Kidney epithelial cell (primary cell): Measurements from ENCODE around the gene CBLN3. TPM values are rescaled to one million over a fixed set of nuclear protein-coding genes. Genes with fewer than 3 reads are reported as not detected.

Source experiments
- DNase-seq: peaks from one replicate; pipeline ENCODE4 v3.0.0-alpha.2; 2010; ENCODE audit warnings: low read depth
- H3K27me3 ChIP-seq: 2 replicates; pipeline ENCODE4 v1.6.0; 2011; ENCODE audit warnings: low read length; ENCODE audit not compliant: control insufficient read depth, insufficient read depth
- H3K36me3 ChIP-seq: 2 replicates; pipeline ENCODE4 v1.5.1; 2011; ENCODE audit warnings: low read length; ENCODE audit not compliant: control insufficient read depth, insufficient read depth
- H3K4me3 ChIP-seq: 2 replicates; pipeline ENCODE4 v1.5.1; 2011; ENCODE audit warnings: low read depth, mild to moderate bottlenecking, control low read depth, low read length
- CTCF ChIP-seq: IDR thresholded peaks from 2 replicates; pipeline ENCODE4 v1.5.1; 2011; ENCODE audit warnings: mild to moderate bottlenecking, moderate library complexity, low read length, control low read depth, inconsistent platforms; ENCODE audit not compliant: insufficient read depth, poor library complexity, severe bottlenecking
- total RNA-seq: library from RNA; depleted of rRNA; stranded (reverse); fragments of >200 nt; gene quantifications from 2 replicates; pipeline ENCODE4 v1.2.3, GENCODE V29; 2015

The CBLN3 gene
- total RNA-seq, 1 donor from 2014 or later = 0.88 TPM

DNA sequence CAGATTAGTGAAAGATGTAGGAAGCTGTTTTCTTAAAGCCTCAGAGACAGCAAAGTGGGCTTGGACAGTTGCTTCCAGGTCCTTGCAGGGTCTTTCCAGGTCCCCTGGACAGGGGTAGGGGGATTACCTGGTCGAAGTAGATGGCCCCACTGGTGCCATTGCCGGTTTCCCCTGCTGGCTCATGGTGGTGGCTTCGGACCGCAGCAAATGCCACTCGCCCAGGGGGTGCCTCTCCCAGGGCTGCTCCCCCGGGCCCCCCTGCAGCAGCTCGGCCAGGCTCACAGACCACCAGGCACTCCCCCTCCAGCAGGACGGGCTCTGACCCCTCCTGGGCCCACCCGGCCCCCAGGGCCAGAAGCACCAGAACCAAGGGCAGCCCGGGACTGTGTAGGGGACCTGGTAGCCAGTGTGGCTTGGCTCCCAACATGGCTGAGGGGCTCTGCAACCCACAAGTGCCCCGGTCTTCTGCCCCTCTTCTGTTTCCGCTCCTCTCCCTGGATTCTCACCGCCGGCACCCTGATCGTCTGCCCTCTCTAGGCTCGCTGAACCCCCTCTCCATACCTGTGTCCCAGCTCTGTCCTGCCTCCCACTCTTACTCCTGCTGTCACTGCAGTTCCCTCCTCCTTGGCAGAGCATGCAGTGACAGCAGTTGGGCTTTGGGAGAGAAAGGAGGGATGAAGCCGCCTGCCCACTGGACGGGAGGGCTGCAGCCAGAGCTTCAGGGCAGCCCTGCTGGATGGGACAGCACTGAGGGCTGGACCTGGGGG lies 657 bp downstream of the CBLN3 start:
- peak overlapping the region; percentile 68 for H3K4me3 ChIP-seq
- TF ChIP-seq CTCF = no peak
- no peaks in the 10 kb centered on the region for H3K27me3 ChIP-seq
- peaks cover 2% of the 10 kb centered on the region for H3K36me3 ChIP-seq
- DNase-seq = no peak

DNA sequence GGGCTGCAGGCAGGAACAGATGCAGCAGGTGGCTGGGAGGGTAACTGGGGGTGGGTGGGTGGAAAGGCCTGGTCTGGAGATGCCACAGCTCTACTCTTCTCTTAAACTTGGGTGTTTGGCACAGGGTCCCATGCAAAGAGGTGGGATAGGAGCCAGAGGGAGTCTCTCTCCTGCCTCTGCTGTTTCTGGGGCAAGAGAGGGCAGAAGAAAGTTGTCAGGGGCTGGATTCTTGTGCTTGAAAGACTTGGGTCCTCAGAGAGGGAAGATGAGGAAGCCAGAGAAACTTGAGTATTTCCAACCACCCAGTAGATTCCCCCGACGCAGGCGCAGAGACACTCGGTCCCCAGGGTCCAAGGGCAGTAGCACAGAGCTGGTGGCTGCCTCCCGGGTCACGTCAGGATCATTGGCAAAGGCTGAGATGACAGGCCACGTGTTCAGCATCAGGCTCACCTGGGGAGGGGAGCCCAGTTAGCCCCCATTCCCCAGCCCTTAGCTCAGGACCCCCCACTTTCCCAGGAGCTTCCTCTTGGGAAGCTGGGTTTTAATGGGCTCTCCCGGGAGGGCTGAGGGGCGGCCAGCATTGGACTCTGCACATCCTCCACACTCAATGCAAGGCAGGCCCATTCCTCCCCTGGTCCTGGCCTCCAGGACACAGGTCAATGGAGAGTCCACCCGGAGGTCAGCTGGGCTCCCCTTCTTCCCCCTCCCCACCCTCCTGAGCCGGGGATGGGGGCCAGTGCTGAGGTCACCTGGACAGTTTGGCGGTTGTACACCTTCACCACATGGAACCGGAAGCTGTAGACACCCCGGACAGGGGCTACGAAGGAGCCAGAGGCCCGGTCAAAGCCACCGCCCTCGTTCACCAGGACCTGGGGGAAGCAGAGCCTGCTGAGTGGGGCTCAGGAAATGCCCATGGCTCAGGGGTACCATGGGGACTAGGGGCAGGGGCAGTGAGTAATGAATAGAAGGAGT lies 1.6 kb downstream of the CBLN3 start:
- DNase-seq = no peak
- no peak for TF ChIP-seq CTCF
- no peaks in the 10 kb centered on the region for H3K27me3 ChIP-seq
- H3K4me3 ChIP-seq = no peak overlapping the region
- H3K36me3 ChIP-seq = peaks cover under 1% of the 10 kb centered on the region

GRCh38 chr14:24426912-24427536 lies 2.4 kb downstream of the CBLN3 start:
- H3K4me3 ChIP-seq = no peak overlapping the region
- TF ChIP-seq CTCF = no peak
- no peaks in the 10 kb centered on the region for H3K36me3 ChIP-seq
- no peak for DNase-seq
- no peaks in the 10 kb centered on the region for H3K27me3 ChIP-seq

DNA sequence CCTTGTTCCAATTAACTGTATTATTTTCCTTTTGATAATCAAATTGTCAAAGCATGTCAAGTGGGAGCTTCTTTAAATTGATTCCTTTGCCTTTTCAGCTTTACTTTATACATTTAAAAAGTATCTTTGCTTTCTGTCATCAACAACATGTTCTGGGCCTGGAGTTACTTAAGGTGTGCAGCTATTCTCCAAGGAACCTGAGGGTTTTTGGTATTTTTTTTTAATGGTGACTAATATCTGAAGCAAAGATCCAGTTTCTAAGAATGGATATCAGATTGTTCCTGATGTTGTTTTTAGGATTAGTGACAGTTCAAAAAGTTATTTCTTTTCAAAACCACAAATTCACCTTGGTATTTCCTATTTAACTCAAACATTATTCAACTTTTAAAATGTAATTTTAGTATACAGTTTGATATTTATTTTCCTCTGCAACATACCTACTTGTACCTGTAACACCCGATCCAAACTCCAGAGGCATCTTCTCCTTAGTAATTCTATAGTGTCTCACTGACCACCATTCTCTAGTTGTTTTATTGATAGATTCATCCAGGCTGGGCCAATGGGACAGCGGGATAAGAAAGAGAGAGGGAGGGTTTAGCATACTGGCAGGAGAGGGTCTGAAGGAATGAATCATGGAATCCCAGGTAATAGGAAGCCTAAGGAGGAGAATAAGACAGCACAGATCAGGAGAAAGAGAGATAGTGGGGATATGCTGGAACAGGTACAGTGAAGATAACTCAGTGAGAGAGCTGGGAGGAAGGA lies 3.1 kb downstream of the CBLN3 start:
- no peak for TF ChIP-seq CTCF
- Histone ChIP-seq H3K36me3 (no peaks in the 10 kb centered on the region), H3K27me3 (no peaks in the 10 kb centered on the region), H3K4me3 (no peak overlapping the region)
- DNase-seq = no peak

GRCh38 chr14:24425704-24426103 lies 3.8 kb downstream of the CBLN3 start:
- TF ChIP-seq CTCF = no peak
- no peaks in the 10 kb centered on the region for H3K27me3 ChIP-seq
- DNase-seq = no peak
- H3K36me3 ChIP-seq = no peaks in the 10 kb centered on the region
- H3K4me3 ChIP-seq = no peak overlapping the region
